H54 (cell line): ENCODE measurements around the gene DHX29.

Experiments used
- DNase-seq: peaks from one replicate; pipeline ENCODE4 v3.0.0; 2011; ENCODE audit warnings: low spot score, mixed read lengths; ENCODE audit not compliant: insufficient read length
- FAIRE-seq: peaks from 3 replicates; lab custom pipeline; 2011; peaks lifted over from hg19 to GRCh38; lab: Jason Lieb, UNC
- POLR2A ChIP-seq: IDR thresholded peaks from 2 replicates; pipeline ENCODE4 v1.6.1; 2011; ENCODE audit warnings: low read depth, mild to moderate bottlenecking, low read length

Gene DHX29

GRCh38 chr5:55300890-55301289, 6.6 kb downstream of the DHX29 start:
- DNase-seq: no peak
- TF ChIP-seq POLR2A: no peak
- no peak for FAIRE-seq

- no peak for TF ChIP-seq POLR2A
- FAIRE-seq (no peak), DNase-seq (no peak)
Observed at GRCh38 chr5:55294935-55295334, 12.6 kb downstream of the DHX29 start.

DNA sequence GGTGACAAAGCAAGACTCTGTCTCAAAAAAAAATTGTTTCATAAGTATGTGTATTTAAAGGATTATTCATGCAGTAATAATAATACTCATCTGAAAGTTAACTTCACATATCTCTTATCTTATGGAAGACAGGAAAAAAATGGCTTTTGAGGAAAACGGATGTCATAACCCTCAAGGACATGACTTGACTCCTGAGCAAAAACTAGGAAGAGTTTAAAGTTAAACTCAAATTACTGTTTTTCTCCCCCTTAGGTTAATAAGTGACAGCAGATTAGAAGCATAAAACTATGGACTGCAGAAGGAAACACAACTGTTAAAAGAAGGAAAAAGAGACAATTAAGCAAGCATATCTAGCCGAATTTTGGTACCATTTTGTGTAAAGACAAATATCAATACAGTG, 16.5 kb downstream of the DHX29 start:
- FAIRE-seq (no peak), DNase-seq (no peak)
- TF ChIP-seq POLR2A: no peak

DNA sequence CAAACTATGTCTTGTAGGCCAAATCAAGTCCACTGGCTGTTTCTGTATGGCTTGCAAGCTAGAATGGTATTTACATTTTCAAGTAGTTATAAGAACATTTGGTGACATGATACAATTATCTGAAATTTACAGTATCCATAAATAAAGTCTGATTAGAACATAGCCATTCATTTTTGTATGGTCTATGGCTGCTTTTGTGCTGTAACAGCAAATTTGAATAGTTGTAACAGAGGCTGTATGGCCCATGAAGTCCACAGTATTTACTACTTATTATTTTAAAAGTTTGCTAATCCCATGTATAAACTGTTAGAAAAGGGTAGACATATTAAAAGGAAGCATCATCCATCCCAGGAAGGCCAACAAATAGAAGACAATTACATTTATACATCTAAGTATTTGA, 17.7 kb downstream of the DHX29 start:
- DNase-seq: no peak
- no peak for FAIRE-seq
- TF ChIP-seq POLR2A: no peak

- no peak for TF ChIP-seq POLR2A
- DNase-seq (no peak), FAIRE-seq (no peak)
Observed at GRCh38 chr5:55286411-55286933, 21.0 kb downstream of the DHX29 start.

- TF ChIP-seq POLR2A: no peak
- FAIRE-seq (peak; percentile 80), DNase-seq (no peak)
Observed at GRCh38 chr5:55278778-55279177, 28.7 kb downstream of the DHX29 start.

DNA sequence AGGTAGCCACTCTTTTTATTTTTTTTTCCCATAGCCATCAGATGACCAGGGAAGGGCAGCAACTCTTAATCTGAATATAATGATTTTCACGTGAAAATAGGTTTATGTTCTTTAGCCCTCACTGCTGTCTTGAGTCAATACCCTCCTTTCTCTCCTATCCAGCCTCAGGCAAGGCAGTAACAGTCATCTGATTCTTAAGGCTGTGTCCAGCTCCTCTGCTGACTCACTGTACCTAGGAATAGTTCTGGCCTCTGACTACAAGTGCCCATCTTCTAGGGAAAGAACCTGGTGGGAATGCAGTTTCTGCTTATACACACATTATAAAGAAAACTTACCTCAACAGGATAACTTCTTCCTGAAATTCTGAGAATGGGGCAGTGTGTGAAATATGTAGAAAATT, 30.7 kb downstream of the DHX29 start:
- DNase-seq (peak; percentile 14), FAIRE-seq (peak; percentile 96)
- TF ChIP-seq POLR2A: no peak

- TF ChIP-seq POLR2A: no peak
- no peak for FAIRE-seq
- no peak for DNase-seq
Observed at GRCh38 chr5:55258339-55258738, 49.2 kb downstream of the DHX29 start.

GRCh38 chr5:55254802-55255201, 52.7 kb downstream of the DHX29 start:
- DNase-seq (no peak), FAIRE-seq (no peak)
- no peak for TF ChIP-seq POLR2A

DNA sequence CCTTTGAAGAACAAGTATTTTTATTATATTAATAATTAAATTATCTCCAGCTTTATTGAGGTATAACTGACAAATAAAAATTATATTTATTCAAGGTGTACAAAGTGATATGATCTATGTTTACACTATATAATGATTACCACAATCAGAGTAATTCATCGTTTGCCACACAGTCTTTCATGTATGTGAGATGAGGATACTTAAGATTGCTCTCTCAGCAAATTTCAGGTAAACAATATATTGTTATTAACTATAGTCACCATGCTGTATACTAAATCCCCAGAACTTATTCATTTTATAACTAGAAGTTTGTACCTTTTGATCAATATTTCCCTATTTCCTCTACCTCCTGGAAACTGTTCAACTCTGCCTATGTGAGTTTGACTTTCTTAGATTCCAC, 57.4 kb downstream of the DHX29 start:
- no peak for TF ChIP-seq POLR2A
- FAIRE-seq: no peak
- no peak for DNase-seq

DNA sequence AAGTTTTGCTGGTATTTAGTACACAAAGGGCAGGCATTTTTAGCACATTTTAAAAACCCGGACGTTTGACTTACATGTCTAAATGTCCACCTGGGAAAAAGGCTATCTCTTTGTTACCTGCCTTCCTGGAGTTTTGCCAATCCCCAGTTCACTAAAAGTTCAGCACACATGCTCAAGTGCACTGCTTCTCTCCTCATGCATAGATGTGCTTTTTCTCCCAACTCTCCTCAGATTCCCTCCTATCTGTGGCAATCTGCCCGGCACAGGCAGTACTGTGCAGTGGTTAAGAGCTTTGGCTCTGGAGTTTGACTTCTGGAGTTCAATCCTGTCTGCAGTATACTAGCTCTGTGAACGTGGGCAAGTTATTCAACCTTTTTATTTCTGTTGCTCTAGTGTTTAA, 65.7 kb downstream of the DHX29 start:
- TF ChIP-seq POLR2A: no peak
- FAIRE-seq: no peak
- DNase-seq: no peak

DNA sequence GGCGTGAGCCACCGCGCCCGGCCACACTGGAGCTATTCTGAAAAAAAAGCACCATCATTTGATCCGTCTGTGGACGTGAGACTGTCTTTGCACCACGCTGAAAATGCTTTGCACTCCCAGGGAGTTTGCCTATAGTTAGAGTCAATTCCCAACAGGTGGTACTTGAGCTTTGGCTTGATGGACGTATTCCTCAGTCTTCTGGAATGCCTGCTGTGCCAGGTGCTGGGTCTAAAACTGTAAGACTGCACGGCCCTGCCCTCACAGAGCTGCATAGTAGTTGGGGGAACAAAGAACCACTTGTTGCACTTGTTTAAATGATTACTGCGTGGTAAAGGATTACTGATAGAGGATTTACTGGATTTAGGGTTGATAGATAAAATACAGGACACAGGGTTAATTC, 70.7 kb downstream of the DHX29 start:
- TF ChIP-seq POLR2A: no peak
- DNase-seq: no peak
- FAIRE-seq: no peak

- DNase-seq: peak; percentile 49
- no peak for FAIRE-seq
- TF ChIP-seq POLR2A: no peak
Observed at GRCh38 chr5:55234121-55234700, 73.3 kb downstream of the DHX29 start.

- TF ChIP-seq POLR2A: peak; percentile 55; the same call in 1 of the 2 replicates
- no peak for FAIRE-seq
- DNase-seq: peak; percentile 85
Observed at GRCh38 chr5:55232985-55233928, 74.2 kb downstream of the DHX29 start, which contains the start of gene CCNO. Gene CCNO, minus strand, starts transcription at chr5:55233608. Its CDS starts 85 bp downstream, at chr5:55233523.
